ENCODE results near the gene INTS3.
"Not testable (repeated sequence)": the region's sequence is repeated elsewhere in the genome, so short reads cannot be mapped to it uniquely, and the experiment has no call there.

INTS3 gene

GRCh38 chr1:153778051-153778823 is 50.4 kb downstream of the INTS3 start:
- DNase-seq (ENCODE audit: low read depth) = no peak

GRCh38 chr1:153778824-153779519 is 51.1 kb downstream of the INTS3 start:
- no peak for DNase-seq (ENCODE audit: low read depth)

- no peak for DNase-seq (ENCODE audit: low read depth)
These were observed 52.1 kb downstream of the INTS3 start for GRCh38 chr1:153779781-153780541.

GRCh38 chr1:153780551-153780950 is 52.7 kb downstream of the INTS3 start:
- DNase-seq (ENCODE audit: low read depth) = no peak

- not testable (repeated sequence) for DNase-seq (ENCODE audit: low read depth)
These were observed 54.8 kb downstream of the INTS3 start for GRCh38 chr1:153782648-153783047.

GRCh38 chr1:153783233-153784190 is 55.7 kb downstream of the INTS3 start:
- DNase-seq (ENCODE audit: low read depth) = peak; percentile 87

- DNase-seq (ENCODE audit: low read depth) = no peak
These were observed 58.4 kb downstream of the INTS3 start for GRCh38 chr1:153786038-153786790.

- no peak for DNase-seq (ENCODE audit: low read depth)
These were observed 61.7 kb downstream of the INTS3 start for GRCh38 chr1:153789478-153790034.

- no peak for DNase-seq (ENCODE audit: low read depth)
These were observed 62.6 kb downstream of the INTS3 start for GRCh38 chr1:153790313-153790965.

- no peak for DNase-seq (ENCODE audit: low read depth)
These were observed 63.3 kb downstream of the INTS3 start for GRCh38 chr1:153790966-153791647.

- no peak for DNase-seq (ENCODE audit: low read depth)
These were observed 63.9 kb downstream of the INTS3 start for GRCh38 chr1:153791648-153792253.

GRCh38 chr1:153792631-153793041 is 64.8 kb downstream of the INTS3 start:
- no peak for DNase-seq (ENCODE audit: low read depth)

- no peak for DNase-seq (ENCODE audit: low read depth)
These were observed 65.6 kb downstream of the INTS3 start for GRCh38 chr1:153793261-153793972.

GRCh38 chr1:153793973-153794615 is 66.2 kb downstream of the INTS3 start:
- DNase-seq (ENCODE audit: low read depth) = no peak

GRCh38 chr1:153794624-153795329 is 66.9 kb downstream of the INTS3 start:
- DNase-seq (ENCODE audit: low read depth) = no peak

GRCh38 chr1:153795330-153795837 is 67.5 kb downstream of the INTS3 start:
- DNase-seq (ENCODE audit: low read depth) = no peak

Data from stimulated activated CD8-positive, alpha-beta memory T cell treated with anti-CD3 and anti-CD28 coated beads, Interleukin-12 subunit alpha, Interleukin-12 subunit beta, amount 100 ng/mL, for 4 hours (primary cell).